Measurements from ENCODE around the gene LCN9.
"Not testable (repeated sequence)": the region's sequence is repeated elsewhere in the genome, so short reads cannot be mapped to it uniquely, and the experiment has no call there.

LCN9 gene

GRCh38 chr9:135664801-135665794 is 2.0 kb downstream of the LCN9 start:
- no peak for TF ChIP-seq CTCF (conservative IDR thresholded peaks at IDR 0.05; ENCODE audit: control insufficient read depth, insufficient read depth, low read depth, low read length)
- no peak for DNase-seq (ENCODE audit: low read depth)
- H3K4me3 ChIP-seq (ENCODE audit: control insufficient read depth, low read depth, low read length) = no peak overlapping the region

GRCh38 chr9:135665795-135666189 is 2.7 kb downstream of the LCN9 start:
- no peak overlapping the region for H3K4me3 ChIP-seq (ENCODE audit: control insufficient read depth, low read depth, low read length)
- TF ChIP-seq CTCF (conservative IDR thresholded peaks at IDR 0.05; ENCODE audit: control insufficient read depth, insufficient read depth, low read depth, low read length) = no peak
- no peak for DNase-seq (ENCODE audit: low read depth)

GRCh38 chr9:135666534-135667462 is 3.7 kb downstream of the LCN9 start:
- no peak for TF ChIP-seq CTCF (conservative IDR thresholded peaks at IDR 0.05; ENCODE audit: control insufficient read depth, insufficient read depth, low read depth, low read length)
- no peak for DNase-seq (ENCODE audit: low read depth)

GRCh38 chr9:135667463-135668001 is 4.4 kb downstream of the LCN9 start:
- TF ChIP-seq CTCF (conservative IDR thresholded peaks at IDR 0.05; ENCODE audit: control insufficient read depth, insufficient read depth, low read depth, low read length) = no peak
- DNase-seq (ENCODE audit: low read depth) = no peak
- H3K4me3 ChIP-seq (ENCODE audit: control insufficient read depth, low read depth, low read length) = no peak overlapping the region

More at GRCh38 chr9:135666534-135667462, 3.7 kb downstream of the LCN9 start:
- no peak overlapping the region for H3K4me3 ChIP-seq (ENCODE audit: control insufficient read depth, low read depth, low read length)

- DNase-seq (ENCODE audit: low read depth) = not testable (repeated sequence)
Measured at GRCh38 chr9:135669018-135669417, 5.9 kb downstream of the LCN9 start.

GRCh38 chr9:135669616-135670285 is 6.6 kb downstream of the LCN9 start:
- no peak for TF ChIP-seq CTCF (conservative IDR thresholded peaks at IDR 0.05; ENCODE audit: control insufficient read depth, insufficient read depth, low read depth, low read length)
- no peak overlapping the region for H3K4me3 ChIP-seq (ENCODE audit: control insufficient read depth, low read depth, low read length)
- DNase-seq (ENCODE audit: low read depth) = no peak

More at GRCh38 chr9:135669018-135669417, 5.9 kb downstream of the LCN9 start:
- H3K4me3 ChIP-seq (ENCODE audit: control insufficient read depth, low read depth, low read length) = not testable (repeated sequence)

Data from fibroblast of mammary gland (primary cell).